WTC11 (cell line): ENCODE data around the gene GJD3. TPM values are rescaled to one million over a fixed set of nuclear protein-coding genes. Genes with fewer than 3 reads are reported as not detected.

Experiments
- ATAC-seq: fragments of 200-7000 bp; cut with Tn5 transposase; 2 replicates; pipeline ENCODE4 v1.10.0; 2021; ENCODE audit warnings: mild to moderate bottlenecking, moderate library complexity
- CTCF ChIA-PET: fragments of 300-600 bp; sonication (Branson Sonifier 250); formaldehyde crosslinking; loops from one replicate; lab custom pipeline; 2021; ENCODE audit warnings: antibody characterized with exemption; lab: Charles Lee
- POLR2A ChIA-PET: fragments of 350-600 bp; sonication (Branson Sonifier 250); formaldehyde crosslinking; loops from one replicate; lab custom pipeline; 2021; ENCODE audit warnings: antibody characterized with exemption; lab: Charles Lee
- DNase-seq: peaks from one replicate; pipeline ENCODE4 v3.0.0; 2021; ENCODE audit warnings: low spot score
- H3K27ac Mint-ChIP-seq: 2 replicates; pipeline ENCODE4 v1.8.0; 2021; ENCODE audit warnings: mixed read lengths
- H3K27me3 Mint-ChIP-seq: 2 replicates; pipeline ENCODE4 v1.8.0; 2021; ENCODE audit warnings: low read depth, mild to moderate bottlenecking, moderate library complexity, mixed read lengths
- H3K36me3 Mint-ChIP-seq: 2 replicates; pipeline ENCODE4 v1.8.0; 2021; ENCODE audit warnings: mixed read lengths
- H3K4me1 Mint-ChIP-seq: 2 replicates; pipeline ENCODE4 v1.8.0; 2022; ENCODE audit warnings: mixed read lengths
- H3K4me3 Mint-ChIP-seq: 2 replicates; pipeline ENCODE4 v1.8.0; 2021; ENCODE audit warnings: mild to moderate bottlenecking, moderate library complexity, mixed read lengths
- H3K9me3 Mint-ChIP-seq: 2 replicates; pipeline ENCODE4 v1.8.0; 2021; ENCODE audit warnings: mixed read lengths
- ARID4B ChIP-seq: sonication (generic); formaldehyde crosslinking; IDR thresholded peaks from 2 replicates; pipeline ENCODE4 v1.8.0; 2023; ENCODE audit warnings: missing genetic modification reagents, mild to moderate bottlenecking, borderline replicate concordance
- ATF3 ChIP-seq: sonication (generic); formaldehyde crosslinking; conservative IDR thresholded peaks from 2 replicates; pipeline ENCODE4 v1.8.1; 2022; ENCODE audit warnings: mild to moderate bottlenecking, missing genetic modification reagents
- E2F4 ChIP-seq: sonication (generic); formaldehyde crosslinking; IDR thresholded peaks from 2 replicates; pipeline ENCODE4 v1.8.1; 2022; ENCODE audit warnings: low read depth, mild to moderate bottlenecking, moderate library complexity, missing genetic modification reagents, borderline replicate concordance
- ERG ChIP-seq: fragments of 250-450 bp; sonication (Bioruptor Pico); IDR thresholded peaks from 2 replicates; pipeline ENCODE4 v1.8.0; 2021; ENCODE audit warnings: mild to moderate bottlenecking
- FOXJ3 ChIP-seq: sonication (generic); formaldehyde crosslinking; IDR thresholded peaks from 2 replicates; pipeline ENCODE4 v1.9.0; 2021; ENCODE audit warnings: missing genetic modification reagents, mild to moderate bottlenecking, borderline replicate concordance
- GRHL2 ChIP-seq: fragments of 250-450 bp; sonication (Bioruptor Pico); IDR thresholded peaks from 2 replicates; pipeline ENCODE4 v1.8.0; 2022; ENCODE audit warnings: mild to moderate bottlenecking, moderate library complexity; ENCODE audit not compliant: insufficient replicate concordance, severe bottlenecking
- IRF2 ChIP-seq: sonication (generic); formaldehyde crosslinking; IDR thresholded peaks from 2 replicates; pipeline ENCODE4 v1.8.0; 2022; ENCODE audit warnings: low read depth, missing genetic modification reagents, borderline replicate concordance
- KAT7 ChIP-seq: sonication (generic); formaldehyde crosslinking; IDR thresholded peaks from 2 replicates; pipeline ENCODE4 v1.8.1; 2023; ENCODE audit warnings: missing genetic modification reagents, mild to moderate bottlenecking, borderline replicate concordance
- PREB ChIP-seq: sonication (generic); formaldehyde crosslinking; IDR thresholded peaks from 2 replicates; pipeline ENCODE4 v1.8.1; 2022; ENCODE audit warnings: mild to moderate bottlenecking, missing genetic modification reagents, moderate library complexity, borderline replicate concordance
- PRRX2 ChIP-seq: fragments of 250-450 bp; sonication (Bioruptor Pico); IDR thresholded peaks from 2 replicates; pipeline ENCODE4 v1.8.0; 2021; ENCODE audit warnings: mild to moderate bottlenecking
- SP1 ChIP-seq: sonication (generic); formaldehyde crosslinking; conservative IDR thresholded peaks from 2 replicates; pipeline ENCODE4 v1.8.1; 2022; ENCODE audit warnings: missing genetic modification reagents
- USF1 ChIP-seq: sonication (generic); formaldehyde crosslinking; IDR thresholded peaks from 2 replicates; pipeline ENCODE4 v1.8.0; 2022; ENCODE audit warnings: mild to moderate bottlenecking, missing genetic modification reagents
- USF2 ChIP-seq: sonication (generic); formaldehyde crosslinking; IDR thresholded peaks from 2 replicates; pipeline ENCODE4 v1.8.1; 2023; ENCODE audit warnings: mild to moderate bottlenecking, missing genetic modification reagents, moderate library complexity
- total RNA-seq: library from RNA; stranded (reverse); gene quantifications from 3 replicates; pipeline ENCODE4 v1.2.3, GENCODE V29; 2021

Gene GJD3
- total RNA-seq, 1 experiment from 2014 or later, result 2.3 TPM

GRCh38 chr17:40323391-40324381 lies 40.9 kb downstream of the GJD3 start (continued):
- TF ChIP-seq ARID4B (CRISPR knock-in tag), result no peak
- no peak for TF ChIP-seq SP1 (CRISPR knock-in tag)
- no peak for TF ChIP-seq PREB (CRISPR knock-in tag)
- TF ChIP-seq KAT7 (CRISPR knock-in tag), result no peak
- TF ChIP-seq, all 79 proteins: peak for 0

- Mint-ChIP-seq H3K9me3 (no peaks in the 10 kb centered on the region), H3K27ac (no peak overlapping the region), H3K27me3 (peaks cover 8% of the 10 kb centered on the region), H3K4me3 (no peak overlapping the region), H3K4me1 (peaks cover 52% of the 10 kb centered on the region), H3K36me3 (no peaks in the 10 kb centered on the region)
- ChIA-PET CTCF (interaction anchor here (3.4 kb wide), 1 partner anchor 32 kb away, joined by 15 read pairs; no protein-coding TSS in a partner anchor), POLR2A (interaction anchor here (0.6 kb wide), 2 partner anchors 29 to 33 kb away, joined by 3 read pairs; no protein-coding TSS in a partner anchor)
- DNase-seq, result no peak
- TF ChIP-seq USF1 (peak; percentile 77), GRHL2 (CRISPR knock-in tag) (no peak), ATF3 (CRISPR knock-in tag) (no peak), E2F4 (no peak), ERG (CRISPR knock-in tag) (no peak), USF2 (peak; percentile 83), PRRX2 (CRISPR knock-in tag) (no peak), FOXJ3 (CRISPR knock-in tag) (no peak), IRF2 (CRISPR knock-in tag) (no peak)
- no peak for ATAC-seq
Measured at GRCh38 chr17:40322358-40323315, 41.9 kb downstream of the GJD3 start.
